Nasal cavity respiratory epithelium epithelial cell of viscerocranial mucosa (primary cell): Measurements from ENCODE around the gene MGRN1. TPM values are rescaled to one million over a fixed set of nuclear protein-coding genes. Genes with fewer than 3 reads are reported as not detected.

Experiments
- total RNA-seq: library from RNA; depleted of rRNA; stranded (reverse); fragments of >200 nt; gene quantifications from 2 replicates; pipeline ENCODE4 v1.2.3, GENCODE V29; 2014

MGRN1 gene
- 11.3 and 34.5 TPM in 2 replicates for total RNA-seq

GRCh38 chr16:4624015-4624826 is at the start of gene MGRN1:
TSS of gene MGRN1 (plus strand) at chr16:4624826. CDS start at chr16:4624961, 135 bp downstream.

GRCh38 chr16:4614571-4615383 is 9.8 kb upstream of the MGRN1 start, which contains the start of gene UBALD1:
TSS of gene UBALD1 (minus strand) at chr16:4614888. CDS start at chr16:4614797, 91 bp downstream.

GRCh38 chr16:4693296-4693955 is 68.8 kb downstream of the MGRN1 start, which contains the start of gene NUDT16L1:
TSS of gene NUDT16L1 (plus strand) at chr16:4693562. CDS start at chr16:4693727, 165 bp downstream.

DNA sequence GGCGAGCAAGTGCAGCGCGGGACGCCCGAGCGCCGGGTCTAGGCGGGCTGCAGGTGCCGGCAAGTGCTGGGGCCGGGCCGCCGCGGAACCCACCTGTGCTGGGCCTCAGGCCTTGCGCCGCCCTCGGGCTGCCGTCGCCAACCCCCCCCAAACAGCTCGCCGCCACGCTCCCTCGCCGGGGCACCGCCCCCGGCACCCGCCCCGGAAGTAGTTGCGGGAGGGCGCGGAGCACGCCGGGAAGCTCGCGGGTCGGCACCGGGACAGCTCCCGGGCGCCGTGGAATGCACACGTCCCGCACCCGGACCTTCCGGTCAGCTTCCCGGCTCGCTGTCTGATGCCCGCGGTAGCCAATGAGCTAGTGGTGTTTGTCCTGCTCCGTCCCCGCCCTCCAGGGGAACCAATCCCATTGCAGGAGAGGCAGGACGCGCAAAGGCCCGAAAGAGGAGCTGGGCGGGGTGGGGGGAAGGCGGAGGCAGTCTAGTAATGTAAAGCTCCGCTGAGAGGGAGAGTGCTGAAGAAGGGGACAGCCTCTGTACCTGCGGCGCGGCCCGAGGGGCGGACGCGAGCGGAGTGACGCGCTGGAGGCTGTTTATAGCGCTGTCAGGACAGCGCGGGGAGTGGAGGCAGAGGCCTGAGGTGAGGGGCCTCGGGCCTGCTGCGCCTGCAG is 109.6 kb downstream of the MGRN1 start, which contains the start of the genes ANKS3 and DNAAF8:
ANKS3 (minus strand) TSS at position 209 of the 667 bp plus-strand sequence. CDS start 4,122 bp downstream, outside the sequence.
DNAAF8 (plus strand) TSS at position 475 of the 667 bp plus-strand sequence. CDS start 1,978 bp downstream, outside the sequence.

Other genes starting within 250 kb of the MGRN1 start
- 6.8 and 12.8 TPM in 2 replicates for gene CORO7, start 208.2 kb upstream of the MGRN1 start, total RNA-seq
- gene DNAJA3, start 199.0 kb upstream of the MGRN1 start, total RNA-seq, result 80.7 and 89.6 TPM in 2 replicates
- 35.7 and 52.3 TPM in 2 replicates for gene NMRAL1, start 150.2 kb upstream of the MGRN1 start, total RNA-seq
- 72.2 and 73.1 TPM in 2 replicates for gene HMOX2, start 148.4 kb upstream of the MGRN1 start, total RNA-seq
- 12.0 and 33.5 TPM in 2 replicates for gene CDIP1, start 86.1 kb upstream of the MGRN1 start, total RNA-seq
- gene C16orf96, start 68.5 kb upstream of the MGRN1 start, total RNA-seq, result under 0.01 and 0.14 TPM in 2 replicates
- 4.1 and 7.3 TPM in 2 replicates for gene UBALD1, start 9.9 kb upstream of the MGRN1 start, total RNA-seq
- gene NUDT16L1, start 68.7 kb downstream of the MGRN1 start, total RNA-seq, result 22.2 and 23.6 TPM in 2 replicates
- 11.6 and 20.2 TPM in 2 replicates for gene ANKS3, start 109.4 kb downstream of the MGRN1 start, total RNA-seq
- under 0.01 and 0.28 TPM in 2 replicates for gene DNAAF8, start 109.7 kb downstream of the MGRN1 start, total RNA-seq
- gene ZNF500, start 142.3 kb downstream of the MGRN1 start, total RNA-seq, result 5.8 and 8.0 TPM in 2 replicates
- not detected in 2 replicates for gene SEPTIN12, start 163.5 kb downstream of the MGRN1 start, total RNA-seq
- 2.1 and 5.8 TPM in 2 replicates for gene SMIM22, start 170.5 kb downstream of the MGRN1 start, total RNA-seq
- gene ROGDI, start 177.8 kb downstream of the MGRN1 start, total RNA-seq, result 10.9 and 20.9 TPM in 2 replicates
- 40.7 and 68.3 TPM in 2 replicates for gene GLYR1, start 222.5 kb downstream of the MGRN1 start, total RNA-seq
- 33.2 and 44.3 TPM in 2 replicates for gene UBN1, start 222.7 kb downstream of the MGRN1 start, total RNA-seq